ENCODE measurements around the gene LEF1. TPM values are rescaled to one million over a fixed set of nuclear protein-coding genes. Genes with fewer than 3 reads are reported as not detected.

LEF1 gene
- total RNA-seq (2014; rRNA removed; shearing (Covaris generic)), result 12.4 and 13.1 TPM in 2 replicates

- DNase-seq (ENCODE audit: low read depth), result peak; percentile 59
Measured at GRCh38 chr4:108168671-108169523, at the start of gene LEF1. Gene LEF1, minus strand, starts transcription at chr4:108168932. Its CDS starts 1,165 bp downstream, at chr4:108167767.

GRCh38 chr4:108216510-108216909 is 47.8 kb upstream of the LEF1 start:
- no peak for DNase-seq (ENCODE audit: low read depth)

- no peak for DNase-seq (ENCODE audit: low read depth)
Measured at GRCh38 chr4:108215055-108215454, 46.3 kb upstream of the LEF1 start.

GRCh38 chr4:108213723-108214122 is 45.0 kb upstream of the LEF1 start:
- no peak for DNase-seq (ENCODE audit: low read depth)

GRCh38 chr4:108213308-108213707 is 44.6 kb upstream of the LEF1 start:
- no peak for DNase-seq (ENCODE audit: low read depth)

GRCh38 chr4:108210989-108211835 is 42.5 kb upstream of the LEF1 start:
- peak; percentile 42 for DNase-seq (ENCODE audit: low read depth)

GRCh38 chr4:108209489-108209888 is 40.8 kb upstream of the LEF1 start:
- no peak for DNase-seq (ENCODE audit: low read depth)

- no peak for DNase-seq (ENCODE audit: low read depth)
Measured at GRCh38 chr4:108205859-108206258, 37.1 kb upstream of the LEF1 start.

- peak; percentile 15 for DNase-seq (ENCODE audit: low read depth)
Measured at GRCh38 chr4:108204518-108204917, 35.8 kb upstream of the LEF1 start.

GRCh38 chr4:108203377-108203776 is 34.6 kb upstream of the LEF1 start:
- no peak for DNase-seq (ENCODE audit: low read depth)

- DNase-seq (ENCODE audit: low read depth), result no peak
Measured at GRCh38 chr4:108201774-108202173, 33.0 kb upstream of the LEF1 start.

GRCh38 chr4:108199881-108200280 is 31.1 kb upstream of the LEF1 start:
- DNase-seq (ENCODE audit: low read depth), result no peak

GRCh38 chr4:108193886-108194672 is 25.3 kb upstream of the LEF1 start:
- DNase-seq (ENCODE audit: low read depth), result peak; percentile 34

- no peak for DNase-seq (ENCODE audit: low read depth)
Measured at GRCh38 chr4:108192935-108193334, 24.2 kb upstream of the LEF1 start.

GRCh38 chr4:108192056-108192455 is 23.3 kb upstream of the LEF1 start:
- DNase-seq (ENCODE audit: low read depth), result no peak

GRCh38 chr4:108191269-108191914 is 22.7 kb upstream of the LEF1 start:
- DNase-seq (ENCODE audit: low read depth), result no peak

GRCh38 chr4:108188770-108189169 is 20.0 kb upstream of the LEF1 start:
- no peak for DNase-seq (ENCODE audit: low read depth)

GRCh38 chr4:108185252-108185651 is 16.5 kb upstream of the LEF1 start:
- DNase-seq (ENCODE audit: low read depth), result no peak

GRCh38 chr4:108184453-108185049 is 15.8 kb upstream of the LEF1 start:
- DNase-seq (ENCODE audit: low read depth), result no peak

- no peak for DNase-seq (ENCODE audit: low read depth)
Measured at GRCh38 chr4:108181704-108182103, 13.0 kb upstream of the LEF1 start.

- no peak for DNase-seq (ENCODE audit: low read depth)
Measured at GRCh38 chr4:108180513-108180912, 11.8 kb upstream of the LEF1 start.

Measured in M059J (cell line).